GDM1 (cell line): ENCODE data around the gene ARHGEF25.

Experiments used
- DNase-seq: peaks from one replicate; lab custom pipeline; 2025; lab: John Stamatoyannopoulos, UW

The ARHGEF25 gene

GRCh38 chr12:57621497-57622292 is 10.5 kb downstream of the ARHGEF25 start:
- no peak for DNase-seq

- no peak for DNase-seq
Measured at GRCh38 chr12:57622293-57623245, 11.3 kb downstream of the ARHGEF25 start.

- DNase-seq: no peak
Measured at GRCh38 chr12:57623385-57623784, 12.2 kb downstream of the ARHGEF25 start.

- no peak for DNase-seq
Measured at GRCh38 chr12:57623811-57624390, 12.7 kb downstream of the ARHGEF25 start.

GRCh38 chr12:57624441-57625220 is 13.4 kb downstream of the ARHGEF25 start:
- DNase-seq: no peak

GRCh38 chr12:57625261-57626032 is 14.2 kb downstream of the ARHGEF25 start:
- no peak for DNase-seq

GRCh38 chr12:57626111-57626920 is 15.1 kb downstream of the ARHGEF25 start:
- DNase-seq: no peak

GRCh38 chr12:57626921-57627445 is 15.7 kb downstream of the ARHGEF25 start:
- DNase-seq: no peak

- no peak for DNase-seq
Measured at GRCh38 chr12:57627501-57628279, 16.5 kb downstream of the ARHGEF25 start.

- DNase-seq: no peak
Measured at GRCh38 chr12:57628280-57629191, 17.3 kb downstream of the ARHGEF25 start.

GRCh38 chr12:57629897-57630471 is 18.7 kb downstream of the ARHGEF25 start:
- no peak for DNase-seq

- no peak for DNase-seq
Measured at GRCh38 chr12:57630891-57631433, 19.7 kb downstream of the ARHGEF25 start.

GRCh38 chr12:57631566-57632072 is 20.4 kb downstream of the ARHGEF25 start:
- DNase-seq: no peak

- DNase-seq: no peak
Measured at GRCh38 chr12:57632073-57632957, 21.1 kb downstream of the ARHGEF25 start.

- peak; percentile 57 for DNase-seq
Measured at GRCh38 chr12:57632958-57633840, 22.0 kb downstream of the ARHGEF25 start, which contains the start of gene B4GALNT1. Gene B4GALNT1, minus strand, starts transcription at chr12:57633201. Its CDS starts 1,069 bp downstream, at chr12:57632132.
